Eye (tissue), 1 donor: ENCODE results near the gene NSUN5.
"Not testable (repeated sequence)": the region's sequence is repeated elsewhere in the genome, so short reads cannot be mapped to it uniquely, and the experiment has no call there.

ENCODE experiments used
- DNase-seq: peaks from one replicate; pipeline ENCODE4 v3.0.0-alpha.2; 2015

NSUN5 gene

DNA sequence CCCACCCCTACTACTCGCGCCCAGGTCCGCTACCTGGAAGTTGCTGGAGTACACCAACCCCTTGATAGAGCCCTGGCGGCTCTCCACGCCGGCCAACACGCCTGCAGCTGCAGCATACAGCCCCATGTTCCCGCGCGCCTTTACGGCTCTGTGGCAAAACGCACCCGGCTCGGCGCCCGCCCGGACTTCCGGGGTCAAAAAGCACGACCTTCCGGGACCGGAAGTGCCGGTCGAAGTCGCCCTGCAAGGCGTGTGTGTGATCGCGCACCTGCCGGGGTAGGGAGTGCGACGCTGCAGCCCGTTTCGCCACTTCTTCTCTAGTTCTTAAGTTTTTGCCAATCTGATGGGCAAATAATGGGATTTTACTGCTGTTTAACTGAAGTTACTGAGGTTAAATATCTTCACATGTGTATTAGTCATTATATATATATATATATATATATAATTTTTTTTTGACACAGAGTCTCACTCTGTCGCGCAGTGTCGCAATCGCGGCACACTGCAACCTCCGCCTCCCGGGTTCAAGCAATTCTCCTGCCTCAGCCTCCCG, at the start of gene NSUN5:
NSUN5 (minus strand) TSS at position 162 of the 550 bp plus-strand sequence; CDS start at position 126, 36 bp downstream.
- DNase-seq, result peak; percentile 82

DNA sequence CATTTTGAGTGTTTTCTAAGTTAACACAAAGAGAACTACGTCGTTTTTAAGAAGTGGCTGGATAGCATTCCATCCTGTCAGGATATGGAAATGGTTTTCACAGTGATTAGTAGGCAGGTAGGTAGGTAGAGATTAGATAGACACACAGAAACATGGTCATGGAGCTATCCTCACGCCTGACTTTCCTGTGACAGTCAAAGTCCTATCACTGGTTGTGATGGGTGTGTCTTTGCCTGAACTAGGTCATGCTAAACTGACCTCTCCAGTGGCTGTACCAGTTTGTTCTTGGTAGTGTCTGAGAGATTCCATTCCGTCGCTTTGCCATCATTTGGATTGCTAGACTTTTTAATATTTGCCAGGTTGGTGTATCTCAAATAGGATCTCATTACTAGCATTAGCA, 47.5 kb upstream of the NSUN5 start:
- DNase-seq, result no peak

DNA sequence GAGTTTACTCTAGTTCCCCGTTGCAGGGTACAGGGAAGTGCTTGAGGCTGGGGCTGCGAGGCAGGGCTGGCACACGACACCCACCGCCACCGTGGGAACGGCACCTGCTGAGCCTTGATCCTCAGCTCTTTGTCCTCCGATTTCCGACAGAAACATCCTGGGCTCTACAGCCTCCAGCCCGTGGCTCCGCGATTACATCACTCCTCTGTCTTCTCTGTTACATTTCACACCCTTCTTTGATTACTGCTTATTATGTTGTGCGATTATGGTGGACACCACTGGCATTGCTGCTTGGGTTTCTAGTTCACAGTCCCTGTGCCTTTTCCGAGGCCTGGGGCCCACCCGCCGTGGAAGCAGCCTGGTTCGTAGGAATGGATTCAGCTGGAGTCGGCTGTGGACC, 46.2 kb upstream of the NSUN5 start:
- DNase-seq, result no peak

DNA sequence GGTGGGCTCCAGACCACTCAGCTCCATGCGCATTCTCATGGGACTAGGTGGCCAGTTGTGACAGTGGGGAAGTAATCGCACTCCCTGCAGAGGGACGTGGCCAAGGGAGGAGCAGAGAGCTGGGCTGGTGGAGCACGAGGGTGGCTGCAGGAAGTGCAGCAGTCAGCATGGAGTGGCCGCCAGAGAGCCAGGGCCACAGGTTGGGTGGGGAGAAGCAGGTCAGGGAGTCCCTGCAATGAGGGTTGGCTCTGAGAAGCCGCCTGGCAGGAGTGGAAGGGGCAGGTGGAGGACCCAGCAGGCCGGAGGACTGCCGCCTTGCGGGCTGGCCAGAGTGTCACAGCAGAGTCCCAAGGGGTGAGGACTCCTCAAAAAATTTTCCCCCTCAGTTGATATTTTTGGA, 45.6 kb upstream of the NSUN5 start:
- DNase-seq, result no peak

DNA sequence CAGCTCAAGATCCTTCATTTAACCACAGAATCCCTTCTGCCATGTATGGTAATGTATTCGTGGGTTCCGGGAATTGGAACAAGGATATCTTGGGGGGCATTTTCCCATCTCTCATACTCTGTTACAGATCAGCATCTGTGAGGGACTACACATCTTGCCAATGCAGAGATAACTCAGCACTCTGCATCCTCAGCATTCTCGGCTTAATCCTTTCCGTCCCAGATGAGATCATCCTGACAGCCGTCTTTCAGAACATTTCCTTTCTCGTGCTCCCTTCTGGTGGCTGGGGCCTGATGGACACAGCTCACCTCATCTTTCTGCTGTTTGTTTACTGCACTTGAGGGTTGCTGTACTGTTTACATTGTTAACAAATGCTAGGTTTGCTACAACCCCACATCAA, 44.6 kb upstream of the NSUN5 start:
- no peak for DNase-seq

DNA sequence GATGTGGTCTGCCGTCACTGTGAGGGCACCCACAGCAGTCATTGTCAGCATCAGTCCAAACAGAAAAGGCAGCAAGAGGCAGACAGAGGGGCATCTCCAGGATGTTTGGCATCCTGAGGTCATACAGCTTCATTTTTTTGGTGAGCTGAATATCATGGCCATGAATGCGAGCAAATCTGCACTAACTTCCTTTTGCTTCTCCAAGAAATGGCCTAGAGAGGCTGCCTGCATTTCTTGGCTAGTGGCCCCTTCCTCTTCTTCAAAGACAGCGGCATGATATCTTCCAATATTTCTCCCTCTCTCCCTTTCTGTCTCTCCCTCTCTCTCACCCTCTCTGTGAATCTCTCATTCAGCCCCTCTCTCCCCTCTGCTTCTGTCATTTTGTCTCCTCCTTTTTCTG, 44.2 kb upstream of the NSUN5 start:
- no peak for DNase-seq

DNA sequence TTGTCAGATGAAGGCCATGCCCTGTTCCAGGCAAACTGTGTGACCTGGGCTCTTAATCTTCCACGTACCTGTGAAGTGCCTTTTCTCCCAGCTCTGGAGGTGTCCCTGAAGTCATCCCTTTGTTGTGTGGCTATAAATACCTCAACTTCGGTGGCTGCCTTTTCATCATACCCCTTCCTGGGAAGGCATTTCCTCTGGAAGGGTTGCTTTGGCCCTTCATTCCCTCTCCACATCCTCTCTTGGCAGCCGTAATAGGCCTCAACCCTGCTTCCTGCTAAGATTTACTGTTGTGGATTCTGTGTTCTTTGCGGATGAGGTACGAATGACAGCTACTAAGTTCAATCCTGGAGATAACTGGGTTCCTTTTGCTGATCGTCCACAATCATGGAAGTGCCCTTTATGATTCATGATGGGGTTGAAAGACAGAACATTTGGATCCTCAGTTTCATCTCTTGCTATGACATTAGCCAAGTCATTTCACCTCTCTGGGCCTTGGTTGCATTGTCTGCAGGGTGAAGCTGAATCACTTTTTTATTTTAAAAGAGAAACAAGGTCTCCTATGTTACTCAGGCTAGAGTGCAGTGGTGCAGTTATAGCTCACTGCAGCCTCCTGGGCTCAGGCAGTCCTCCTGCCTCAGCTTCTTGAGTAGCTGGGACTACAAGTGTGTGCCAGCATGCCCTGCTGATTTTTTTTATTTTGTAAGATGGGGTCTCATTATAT, 43.0 kb upstream of the NSUN5 start:
- DNase-seq, result no peak

DNA sequence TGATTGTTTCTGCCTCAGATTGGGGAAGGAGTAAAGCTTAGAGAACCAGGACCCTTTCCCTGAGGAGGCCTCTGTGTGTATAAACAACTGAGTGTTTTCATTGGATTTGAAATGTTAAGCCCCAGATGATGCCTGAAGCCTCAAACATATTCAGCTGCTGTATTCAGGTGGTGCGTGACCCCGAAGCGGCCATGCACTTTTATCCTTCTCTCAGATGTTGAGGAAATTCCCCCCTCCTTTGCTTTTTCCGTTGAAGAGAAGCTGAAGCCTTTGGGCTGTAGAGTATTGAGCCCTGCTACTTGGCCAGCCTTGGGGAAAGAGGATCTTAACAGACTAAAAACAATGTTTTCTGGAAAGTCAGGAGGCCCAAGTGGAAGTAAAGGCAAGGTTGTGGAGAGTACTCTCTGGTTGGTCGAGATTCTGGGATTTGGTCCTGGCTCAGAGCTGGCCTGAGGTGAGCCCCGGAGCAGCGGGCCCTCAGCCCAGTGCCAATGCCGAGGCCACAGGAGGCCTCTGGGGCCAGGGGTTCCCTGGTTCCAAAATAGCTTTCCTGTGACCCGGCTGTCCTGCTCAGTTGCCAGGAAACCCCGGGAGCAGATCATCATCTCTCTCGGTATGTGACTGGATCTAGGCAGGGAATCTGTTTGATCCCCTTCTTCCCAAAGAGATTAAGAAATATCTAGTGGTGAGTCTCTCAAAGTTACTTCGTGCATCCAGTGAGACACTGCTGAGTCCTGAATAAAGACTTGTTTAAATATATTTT, 41.9 kb upstream of the NSUN5 start:
- DNase-seq, result peak; percentile 52

DNA sequence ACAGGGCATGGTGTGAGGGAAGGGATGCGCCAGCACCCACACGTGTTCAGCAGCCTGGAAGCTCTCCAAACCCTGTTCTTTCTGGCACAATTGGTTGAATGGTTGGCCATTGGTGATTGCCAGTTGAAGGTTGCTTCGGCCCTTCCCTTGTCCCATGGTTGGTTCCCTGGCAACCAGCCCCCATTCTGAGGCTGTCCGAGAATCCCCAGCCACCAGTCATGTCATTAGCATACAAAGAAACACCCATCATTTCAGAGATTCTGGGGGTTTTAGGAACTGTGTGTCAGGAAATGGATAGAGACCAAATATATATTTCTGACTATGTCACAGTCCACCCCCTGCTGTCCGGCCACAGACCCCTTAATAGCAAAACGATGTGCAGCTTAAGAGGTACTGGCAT, 41.1 kb upstream of the NSUN5 start:
- DNase-seq, result no peak

DNA sequence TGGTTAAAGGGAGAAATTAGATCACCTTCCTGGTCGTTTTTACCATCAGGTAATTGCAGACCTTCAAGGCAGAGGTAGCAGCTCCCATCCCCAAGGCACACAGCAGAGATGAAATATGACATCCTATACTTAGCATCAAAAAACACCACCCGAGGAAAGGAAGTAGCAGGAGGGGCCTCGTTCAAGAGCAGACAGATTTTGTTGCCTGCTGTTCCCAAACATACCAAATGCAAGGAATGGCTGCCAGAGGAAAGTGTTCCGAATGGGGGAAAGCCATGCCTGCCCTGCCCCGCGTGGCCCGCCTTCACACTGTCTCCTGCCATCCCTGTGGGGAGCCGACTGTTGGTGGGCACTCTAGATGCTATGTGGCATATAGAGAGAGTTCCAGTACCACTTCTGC, 37.3 kb upstream of the NSUN5 start:
- DNase-seq, result no peak

DNA sequence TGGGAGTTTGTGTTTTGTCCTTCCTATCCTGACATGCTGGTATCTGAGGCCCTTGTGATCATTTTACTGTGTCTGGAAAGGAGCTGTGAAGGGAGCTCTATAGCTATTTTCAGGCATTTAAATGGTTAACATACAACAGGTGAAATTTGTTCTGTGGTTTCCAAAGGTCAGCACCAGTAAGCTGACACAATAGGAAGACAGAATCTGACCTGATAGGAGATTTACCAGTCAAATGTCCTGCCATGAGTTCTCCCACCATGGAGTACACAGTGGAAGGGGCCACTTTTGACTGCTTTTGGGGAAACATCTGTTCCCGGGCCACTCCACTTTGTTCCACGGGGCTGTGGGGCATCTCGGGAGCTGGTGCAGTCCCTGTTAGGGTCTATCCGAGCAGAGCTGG, 36.9 kb upstream of the NSUN5 start:
- DNase-seq, result no peak

DNA sequence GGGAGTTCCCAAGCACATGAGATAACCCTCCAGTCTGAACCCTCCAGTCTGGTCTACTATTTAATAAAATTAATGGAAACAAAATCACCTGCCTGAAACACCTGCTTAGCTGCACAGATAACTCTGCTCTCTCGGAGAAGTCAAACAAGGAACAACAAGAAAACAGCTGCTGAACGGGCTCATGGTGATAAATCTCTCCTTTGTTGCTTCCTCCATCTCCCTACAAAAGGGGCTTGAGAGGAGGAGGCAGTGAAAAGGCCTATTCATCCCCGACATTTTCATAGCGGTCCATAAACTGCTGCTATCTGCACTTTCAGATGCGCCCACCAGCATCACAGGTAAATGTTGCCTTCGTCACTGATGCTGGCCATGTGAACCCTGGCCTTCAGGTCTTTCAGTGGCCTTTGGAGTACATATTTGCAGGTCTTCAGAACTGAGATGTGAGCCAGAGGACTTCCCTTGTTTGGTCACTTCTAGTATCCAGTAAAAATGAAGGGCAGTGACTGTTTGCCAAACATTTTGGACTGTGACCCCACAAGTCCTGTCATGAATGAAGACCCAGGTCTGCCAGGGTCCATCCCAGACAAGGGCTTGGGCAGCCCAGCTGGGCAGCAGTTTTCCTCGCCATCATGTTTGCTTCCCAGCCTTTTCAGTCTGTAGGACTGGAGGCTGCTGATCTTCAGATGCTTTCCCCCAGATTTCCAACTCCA, 35.2 kb upstream of the NSUN5 start:
- no peak for DNase-seq

DNA sequence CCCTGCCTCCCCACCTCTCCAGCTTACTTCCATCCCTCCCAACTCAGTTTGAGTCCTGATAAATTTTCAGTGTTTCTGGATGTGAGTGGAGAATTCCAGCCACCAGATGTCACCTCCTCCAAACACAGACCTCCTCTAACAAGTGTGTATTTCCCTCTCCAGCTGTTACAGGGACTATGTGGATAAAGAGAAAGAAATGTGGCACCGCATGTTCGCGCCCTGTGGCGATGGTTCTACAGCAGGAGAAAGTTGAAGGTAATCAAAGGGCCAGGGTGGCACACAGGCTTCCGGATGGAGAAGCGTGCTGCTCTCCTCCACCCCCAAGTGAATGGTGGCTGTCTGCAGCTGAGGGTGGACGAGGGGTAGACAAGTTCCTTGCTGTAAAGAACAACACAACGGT, 34.0 kb upstream of the NSUN5 start:
- DNase-seq, result peak; percentile 82

DNA sequence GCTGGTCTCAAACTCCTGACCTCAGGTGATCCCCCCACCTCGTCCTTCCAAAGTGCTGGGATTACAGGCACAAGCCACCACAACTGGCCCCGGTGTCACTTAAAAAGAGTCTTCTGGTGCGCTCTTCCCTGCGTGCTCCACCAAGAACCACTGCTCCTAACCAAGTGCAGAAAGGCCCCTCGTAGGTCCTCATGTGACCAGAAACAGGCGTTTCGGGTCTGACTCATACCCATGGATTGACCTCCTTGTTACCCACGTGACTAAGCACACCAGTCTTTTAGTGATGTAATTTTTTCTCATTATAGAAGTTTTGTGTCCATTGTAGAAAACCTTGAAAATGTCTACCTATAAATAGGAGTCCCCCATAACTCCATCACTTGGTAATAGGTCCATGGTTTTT, 33.3 kb upstream of the NSUN5 start:
- DNase-seq, result no peak

DNA sequence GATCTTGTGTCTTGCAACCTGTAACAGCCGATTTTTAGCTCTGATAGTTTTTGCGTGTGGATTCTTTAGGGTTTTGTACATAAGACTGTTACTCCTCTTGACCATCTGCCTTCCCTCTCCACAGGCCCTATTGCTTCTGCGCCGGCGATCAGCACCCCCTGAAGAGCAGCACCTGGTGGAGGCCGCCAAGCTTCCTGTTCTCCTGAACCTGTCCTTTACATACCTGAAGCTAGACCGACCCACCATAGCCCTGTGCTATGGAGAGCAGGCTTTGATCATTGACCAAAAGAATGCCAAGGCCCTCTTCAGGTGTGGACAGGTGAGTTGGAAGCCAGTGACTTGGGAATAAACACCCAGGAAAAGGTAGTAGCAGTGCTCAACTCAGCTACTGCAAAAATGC, 31.9 kb upstream of the NSUN5 start:
- no peak for DNase-seq

DNA sequence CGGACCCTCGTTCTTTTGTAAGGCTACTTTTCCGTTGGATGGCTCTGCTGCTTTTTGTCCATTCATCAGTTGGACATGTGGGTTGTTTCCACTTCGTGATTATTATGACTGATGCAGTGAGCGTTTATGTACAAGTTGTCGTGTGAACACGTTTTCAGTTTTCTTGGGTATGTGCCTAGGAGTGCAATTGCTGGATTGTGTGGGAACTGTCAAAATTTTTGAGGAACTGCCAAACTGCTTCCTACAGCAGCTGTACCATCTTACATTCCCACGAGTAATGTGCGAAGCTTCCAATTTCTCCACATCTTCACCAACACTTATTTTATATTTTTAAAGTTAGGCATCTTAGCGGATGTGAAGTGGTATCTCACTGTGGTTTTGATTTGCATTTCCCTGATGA, 29.7 kb upstream of the NSUN5 start:
- DNase-seq, result no peak

DNA sequence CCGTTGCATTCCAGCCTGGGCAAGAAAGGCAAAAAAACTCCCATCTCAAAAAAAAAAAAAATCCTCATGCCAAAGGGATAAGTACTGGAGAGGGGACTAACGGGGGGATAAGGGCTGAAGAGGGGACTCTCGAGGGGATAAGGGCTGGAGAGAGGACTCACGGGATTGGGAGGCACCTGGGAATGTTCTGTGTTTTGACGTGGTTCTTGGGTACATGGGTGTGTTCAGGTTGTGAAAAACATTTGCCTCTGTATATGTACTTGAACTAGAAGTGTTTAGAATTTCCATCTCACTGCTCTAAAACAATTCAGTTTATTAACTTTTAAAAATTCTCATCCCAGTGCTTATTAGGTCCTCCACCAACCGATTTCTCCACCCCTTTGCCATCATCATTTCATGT, 23.8 kb upstream of the NSUN5 start:
- no peak for DNase-seq

DNA sequence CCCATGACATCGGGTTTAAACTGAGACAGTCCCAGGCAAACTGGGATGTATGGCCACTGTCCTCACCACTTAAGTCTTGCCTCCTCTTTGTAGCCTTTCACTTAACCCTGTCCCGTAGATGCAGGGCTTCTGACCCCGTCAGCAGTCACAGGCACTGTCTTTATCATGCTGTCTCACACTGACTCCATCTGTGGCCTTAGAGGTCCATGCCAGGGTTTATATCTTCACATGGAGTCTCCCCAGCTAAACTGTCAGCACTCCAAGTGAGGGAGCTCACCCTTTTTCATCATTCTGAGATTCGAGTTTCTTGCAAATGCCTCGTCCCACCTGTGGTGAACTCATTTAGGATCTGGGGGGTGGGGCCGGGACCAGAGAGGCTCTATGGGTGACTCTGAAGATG, 22.1 kb upstream of the NSUN5 start:
- no peak for DNase-seq

DNA sequence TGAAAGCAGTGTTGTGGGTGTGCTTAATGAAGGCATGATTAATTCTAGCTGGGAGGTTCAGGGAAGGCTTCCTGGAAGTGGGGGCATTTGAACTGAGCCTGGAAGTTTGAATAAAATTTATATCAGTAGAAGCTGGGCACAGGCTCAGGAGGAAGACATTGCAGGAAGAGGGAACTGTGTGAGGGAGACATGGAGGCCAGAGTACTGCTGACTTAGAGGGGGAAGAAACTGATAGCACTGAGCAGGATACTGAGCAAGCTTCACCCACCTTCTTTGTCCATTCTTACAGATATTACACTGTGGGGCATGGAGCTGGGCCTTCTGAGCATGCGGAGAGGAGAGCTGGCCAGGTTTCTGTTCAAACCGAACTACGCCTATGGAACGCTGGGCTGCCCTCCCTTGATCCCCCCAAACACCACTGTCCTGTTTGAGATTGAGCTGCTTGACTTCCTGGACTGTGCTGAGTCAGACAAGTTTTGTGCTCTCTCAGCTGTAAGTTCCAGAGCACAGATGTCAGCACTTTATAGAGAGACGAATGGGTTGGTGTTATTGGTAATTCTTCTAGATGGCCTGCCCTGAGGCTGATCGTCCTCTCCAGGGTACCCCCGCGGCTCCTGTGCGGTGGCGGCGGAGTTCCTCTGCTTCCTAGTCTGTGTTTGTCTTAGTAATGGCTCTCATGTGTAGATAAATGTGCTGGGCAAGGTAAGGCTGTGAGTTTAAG, 21.4 kb upstream of the NSUN5 start:
- peak; percentile 17 for DNase-seq

DNA sequence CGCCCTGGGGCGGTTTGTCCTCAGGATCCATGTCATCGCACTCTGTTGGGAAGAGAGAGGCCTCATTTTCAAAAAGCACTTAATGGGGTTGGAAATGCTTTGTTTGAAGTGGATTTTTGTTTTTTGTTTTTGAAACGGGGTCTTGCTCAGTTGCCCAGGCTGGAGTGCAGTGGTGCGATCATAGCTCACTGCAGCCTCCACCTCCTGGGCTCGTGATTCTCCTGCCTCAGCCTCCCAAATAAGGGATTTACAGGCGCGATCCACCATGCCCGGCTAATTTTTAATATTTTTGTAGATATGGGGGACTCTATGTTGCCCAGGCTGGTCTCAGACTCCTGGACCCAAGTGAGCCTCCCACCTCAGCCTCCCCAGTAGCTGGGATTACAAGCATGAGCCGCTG, 20.1 kb upstream of the NSUN5 start:
- no peak for DNase-seq

DNA sequence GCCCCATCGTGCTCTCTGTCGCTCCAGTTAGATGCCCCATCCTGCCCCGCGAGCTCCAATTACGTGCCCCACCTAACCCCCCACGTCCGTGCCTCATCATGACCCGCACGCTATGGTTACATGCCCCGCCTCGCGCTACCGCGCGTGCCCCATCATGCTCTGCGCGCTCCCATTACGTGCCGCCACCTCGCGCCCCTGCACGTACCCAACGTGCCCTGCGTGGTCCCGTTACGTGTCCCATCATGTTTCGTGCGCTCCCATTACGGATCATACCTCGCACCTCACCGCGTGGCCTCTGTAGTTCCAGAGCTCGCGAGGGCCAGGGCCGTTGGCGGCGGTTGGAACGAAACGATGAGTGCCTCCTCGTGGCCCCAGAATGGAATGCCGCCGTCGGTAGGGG, 19.3 kb upstream of the NSUN5 start, which contains the start of the genes FKBP6 and TRIM50:
FKBP6 (plus strand) TSS at position 240 of the 400 bp plus-strand sequence. CDS start 268 bp downstream, outside the sequence.
TRIM50 (minus strand) TSS at position 161 of the 400 bp plus-strand sequence. CDS start 3,295 bp downstream, outside the sequence.
- not testable (repeated sequence) for DNase-seq

DNA sequence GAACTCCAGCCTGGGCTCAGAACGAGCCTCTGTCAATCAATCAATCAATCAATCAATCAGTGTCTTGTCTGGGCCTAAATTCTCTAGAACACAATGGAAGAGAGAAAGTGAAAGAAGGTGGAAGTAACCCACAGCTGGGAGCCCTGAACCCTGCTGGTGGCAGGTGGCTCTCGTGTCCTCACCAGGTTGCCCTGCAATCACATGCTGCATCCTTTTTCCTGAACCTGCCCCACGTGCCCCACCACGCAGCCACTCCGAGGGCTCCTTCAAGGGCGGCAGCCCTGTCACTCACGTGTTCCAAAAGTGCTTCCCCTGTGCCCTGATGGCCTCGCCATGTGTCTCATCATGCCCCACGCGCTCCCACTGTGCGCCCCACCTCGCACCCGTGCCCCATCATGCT, 18.8 kb upstream of the NSUN5 start:
- not testable (repeated sequence) for DNase-seq

DNA sequence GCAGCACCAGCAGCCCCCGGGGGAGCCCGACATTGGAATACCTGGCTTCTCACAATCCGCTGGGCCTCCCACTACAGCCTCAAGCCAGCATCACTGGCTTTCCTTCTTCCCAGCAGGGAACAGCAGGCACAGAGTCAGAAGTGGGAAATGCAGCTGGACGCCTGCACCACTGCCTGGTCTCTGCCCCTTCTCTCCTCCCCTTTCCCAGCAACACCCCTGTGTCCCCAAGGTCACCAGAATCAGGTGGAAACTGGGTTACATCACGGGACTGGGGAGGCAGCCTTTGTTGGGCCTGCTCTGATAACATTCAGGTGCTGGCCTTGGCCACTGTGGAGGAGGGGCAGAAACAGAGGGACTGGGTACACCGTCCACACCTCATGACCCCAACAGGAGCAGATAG, 16.8 kb upstream of the NSUN5 start:
- not testable (repeated sequence) for DNase-seq
